GM12801 (cell line): Measurements from ENCODE around the gene PTGIS.

Experiments used
- CTCF ChIP-seq: IDR thresholded peaks from one replicate; pipeline ENCODE4 v1.5.1; 2011; ENCODE audit warnings: control low read depth; ENCODE audit not compliant: insufficient read length; ENCODE audit errors: extremely low read depth

The PTGIS gene

GRCh38 chr20:49567421-49568277 is at the start of gene PTGIS:
PTGIS (minus strand) TSS chr20:49568137; CDS start chr20:49568116, 21 bp downstream.
- TF ChIP-seq CTCF = no peak

- no peak for TF ChIP-seq CTCF
Observed at GRCh38 chr20:49616154-49617007, 48.4 kb upstream of the PTGIS start.

DNA sequence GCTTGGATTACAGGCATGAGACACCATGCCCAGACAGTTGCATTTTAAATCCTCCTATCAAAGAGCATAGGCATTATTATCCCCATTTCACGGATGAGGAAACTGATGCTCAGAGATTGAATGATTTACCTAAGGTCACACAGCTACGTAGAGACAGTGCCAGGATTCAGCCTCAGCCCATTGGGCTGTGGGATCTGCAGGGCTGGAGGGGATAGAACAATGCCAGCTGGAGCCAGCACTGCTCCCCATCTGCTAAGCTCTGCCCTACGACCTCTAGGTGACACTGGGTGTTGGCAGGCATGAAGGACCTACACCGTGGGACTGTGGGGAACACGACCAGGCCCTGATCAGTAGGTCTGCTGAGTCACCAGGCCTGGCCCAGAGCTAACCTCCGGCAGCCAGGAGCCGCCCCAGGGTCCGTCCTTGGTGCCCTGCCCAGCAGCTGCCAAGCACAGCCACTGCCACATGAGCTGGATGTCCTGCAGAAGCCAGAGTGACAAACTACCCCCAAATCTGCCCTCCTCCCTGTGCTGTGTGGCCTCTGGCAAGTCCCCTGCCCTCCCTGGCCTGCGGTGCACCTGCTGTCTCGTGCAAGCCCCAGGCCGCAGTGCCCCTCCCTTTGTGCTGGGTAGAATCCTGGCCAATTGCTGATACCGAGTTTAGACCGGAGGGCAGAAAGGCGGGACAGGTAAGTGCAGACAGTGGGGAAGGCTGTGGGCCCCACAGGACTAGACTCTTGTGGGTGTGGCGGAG is 47.6 kb upstream of the PTGIS start:
- no peak for TF ChIP-seq CTCF

DNA sequence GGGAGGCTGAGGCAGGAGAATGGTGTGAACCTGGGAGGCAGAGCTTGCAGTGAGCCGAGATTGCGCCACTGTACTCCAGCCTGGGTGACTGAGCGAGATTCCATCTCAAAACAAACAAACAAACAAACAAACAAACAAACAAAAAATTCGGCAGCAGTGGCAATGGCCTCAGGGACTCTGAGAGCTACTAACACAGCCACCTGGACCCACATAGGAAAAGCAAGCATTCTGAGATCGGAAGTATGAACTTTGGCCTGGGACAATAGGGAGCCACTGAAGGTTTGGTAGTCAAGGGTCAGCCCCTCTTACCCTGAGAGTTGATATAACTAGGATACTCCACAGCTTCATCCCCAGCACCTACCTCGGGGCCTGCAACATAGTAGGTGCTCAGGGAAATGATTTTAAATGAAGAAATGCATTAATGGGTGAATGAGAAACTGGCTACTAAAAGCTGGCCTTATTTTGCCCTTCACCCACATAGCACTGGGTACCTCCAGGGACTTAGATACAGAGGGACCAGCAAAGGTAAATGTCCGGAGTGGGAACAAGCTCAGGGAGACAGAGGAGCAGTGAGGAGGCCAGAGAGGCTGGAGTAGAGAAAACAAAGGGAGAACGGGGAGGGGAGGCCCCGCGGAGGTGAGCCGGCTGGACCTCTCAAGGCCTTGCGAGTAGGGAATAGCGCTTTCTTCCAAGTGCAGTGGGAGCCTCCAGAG is 46.6 kb upstream of the PTGIS start:
- TF ChIP-seq CTCF = no peak

- TF ChIP-seq CTCF = no peak
Observed at GRCh38 chr20:49612127-49612738, 44.3 kb upstream of the PTGIS start.

GRCh38 chr20:49610691-49611538 is 43.0 kb upstream of the PTGIS start:
- TF ChIP-seq CTCF = no peak
